GM12878 (cell line): ENCODE data around the gene RGS1. TPM values are rescaled to one million over a fixed set of nuclear protein-coding genes. Genes with fewer than 3 reads are reported as not detected.

ENCODE experiments used
- ATF3 ChIP-seq: IDR thresholded peaks from 2 replicates; pipeline ENCODE4 v1.6.1; 2011; ENCODE audit warnings: low read depth, mild to moderate bottlenecking, low read length, moderate library complexity, borderline replicate concordance; ENCODE audit errors: extremely low read depth
- BCL11A ChIP-seq: IDR thresholded peaks from 2 replicates; pipeline ENCODE4 v1.6.1; 2011; ENCODE audit warnings: low read depth, low read length
- BMI1 ChIP-seq: fragments of 450-650 bp; IDR thresholded peaks from 2 replicates; pipeline ENCODE4 v1.6.1; 2016; ENCODE audit warnings: mild to moderate bottlenecking, moderate library complexity, borderline replicate concordance
- CREM ChIP-seq: IDR thresholded peaks from 2 replicates; pipeline ENCODE4 v1.6.1; 2014; ENCODE audit warnings: antibody characterized with exemption, low read depth
- E2F8 ChIP-seq: fragments of 450-650 bp; IDR thresholded peaks from 2 replicates; pipeline ENCODE4 v1.6.1; 2018; ENCODE audit warnings: mild to moderate bottlenecking, low read depth, moderate library complexity; ENCODE audit not compliant: partially characterized antibody
- EP300 ChIP-seq, 2 experiments: fragments of 150-350 bp in 1 of 2; IDR thresholded peaks; 2 replicates each; pipeline ENCODE4 v1.6.1; 2011 to 2012; ENCODE audit warnings: low read depth in 2 of 2, low read length in 2 of 2, borderline replicate concordance in 1 of 2, improper control_type of control experiment in 1 of 2, inconsistent platforms in 1 of 2; ENCODE audit not compliant: control insufficient read depth in 1 of 2
- FOXK2 ChIP-seq: fragments of 450-650 bp; IDR thresholded peaks from 2 replicates; pipeline ENCODE4 v1.6.1; 2017; ENCODE audit warnings: mild to moderate bottlenecking, moderate library complexity
- GATAD2B ChIP-seq: fragments of 450-650 bp; conservative IDR thresholded peaks from 2 replicates; pipeline ENCODE4 v1.6.1; 2017; ENCODE audit warnings: low read depth, mild to moderate bottlenecking, moderate library complexity
- IKZF1 ChIP-seq: fragments of 450-650 bp; conservative IDR thresholded peaks from 2 replicates; pipeline ENCODE4 v1.6.1; 2017; ENCODE audit warnings: antibody characterized with exemption, mild to moderate bottlenecking
- IKZF2 ChIP-seq, 2 experiments: fragments of 450-650 bp; IDR thresholded peaks; 2 replicates each; pipeline ENCODE4 v1.6.1; 2017; ENCODE audit warnings: mild to moderate bottlenecking in 2 of 2, moderate library complexity in 2 of 2
- KLF5 ChIP-seq: fragments of 450-650 bp; IDR thresholded peaks from 2 replicates; pipeline ENCODE4 v1.6.1; 2014; ENCODE audit warnings: mild to moderate bottlenecking; ENCODE audit not compliant: partially characterized antibody
- MTA2 ChIP-seq: fragments of 450-650 bp; IDR thresholded peaks from 2 replicates; pipeline ENCODE4 v1.6.1; 2016; ENCODE audit warnings: low read depth, mild to moderate bottlenecking, moderate library complexity
- MYC ChIP-seq: IDR thresholded peaks from 2 replicates; pipeline ENCODE4 v1.6.1; 2011; ENCODE audit warnings: mild to moderate bottlenecking, low read length, moderate library complexity, inconsistent platforms; ENCODE audit not compliant: insufficient read depth, insufficient replicate concordance, insufficient read length, severe bottlenecking
- NFIC ChIP-seq: IDR thresholded peaks from 2 replicates; pipeline ENCODE4 v1.6.1; 2012; ENCODE audit warnings: low read depth, mild to moderate bottlenecking, inconsistent platforms, low read length, moderate library complexity
- POU2F2 ChIP-seq: IDR thresholded peaks from 3 replicates; pipeline ENCODE4 v1.6.1; 2011; ENCODE audit warnings: low read depth, mild to moderate bottlenecking, low read length, borderline replicate concordance
- SMAD5 ChIP-seq: IDR thresholded peaks from 2 replicates; pipeline ENCODE4 v1.6.1; 2016; ENCODE audit warnings: antibody characterized with exemption, low read depth
- TCF12 ChIP-seq: IDR thresholded peaks from 2 replicates; pipeline ENCODE4 v1.6.1; 2011; ENCODE audit warnings: low read depth, mild to moderate bottlenecking, low read length
- ZNF592 ChIP-seq: fragments of 450-650 bp; IDR thresholded peaks from 2 replicates; pipeline ENCODE4 v1.6.1; 2017; ENCODE audit warnings: mild to moderate bottlenecking, moderate library complexity
- polyA plus RNA-seq, 11 experiments: library from polyadenylated mRNA; depleted of rRNA in 4 of 11; unstranded in 6 of 11; stranded (reverse) in 5 of 11; fragments of >200 nt; fragmentation: Nextera tagmentation in 4 of 11; fragmentation: Illumina TruSeq in 1 of 11; extraction: Ambion mirVana in 4 of 11; extraction: Trizol in 1 of 11; gene quantifications; 1 replicate in 1 of 11; 2 replicates in 10 of 11; pipeline versions ENCODE4 v1.2.1 to v1.2.3, GENCODE V29; 2011 to 2016; ENCODE audit warnings: inconsistent platforms in 2 of 11, missing spikeins in 2 of 11, low read depth in 1 of 11
- total RNA-seq, 4 experiments: library from RNA; depleted of rRNA in 3 of 4; stranded (reverse); fragments of >200 nt in 3 of 4; fragmentation: Illumina TruSeq in 1 of 4; extraction: Trizol in 1 of 4; gene quantifications; 2 replicates each; pipeline versions ENCODE4 v1.2.1 to v1.2.3, GENCODE V29; 2013 to 2021

The RGS1 gene
- total and polyA plus RNA-seq, 10 of the 15 experiments (the other 5 are each of a cell fraction or from before 2014, with no cell fraction given), result 20.7 to 882 (median 45.9) TPM

GRCh38 chr1:192626366-192627179, 51.0 kb downstream of the RGS1 start (continued):
- TF ChIP-seq MYC (no peak), ZNF592 (no peak), GATAD2B (no peak), BCL11A (peak; percentile 12; the same call in 1 of the 2 replicates), FOXK2 (no peak), IKZF2 (IDR thresholded peaks at IDR 0.05) (peak in 1 of 2 experiments; percentile 15; a peak in 1 of 4 replicates), NFIC (no peak), POU2F2 (peak; percentile 49; the same call in 1 of the 3 replicates), CREM (no peak), TCF12 (no peak), MTA2 (peak; percentile 59), BMI1 (peak; percentile 31; the same call in 1 of the 2 replicates), IKZF1 (peak; percentile 39; the same call in 1 of the 2 replicates), KLF5 (no peak), ATF3 (no peak), E2F8 (no peak), SMAD5 (no peak), EP300 (IDR thresholded peaks at IDR 0.05; ENCODE audit: borderline replicate concordance in 1 of 2, control insufficient read depth in 1 of 2, low read depth in 2 of 2, low read length in 2 of 2) (peak in 1 of 2 experiments; percentile 67; a peak in 1 of 4 replicates)
